Ovary (tissue), 9 donors: ENCODE results near the gene UPK2. TPM values are rescaled to one million over a fixed set of nuclear protein-coding genes. Genes with fewer than 3 reads are reported as not detected.

Experiments used
- DNase-seq, 5 donors: peaks; one replicate each; pipeline ENCODE4 v3.0.0-alpha.2; 2019 to 2020
- H3K27ac ChIP-seq, 2 donors: fragments of 200-600 bp; one replicate each; pipeline versions ENCODE4 v1.5.1 to v1.8.0; 2019 to 2022
- H3K27me3 ChIP-seq: fragments of 200-600 bp; one replicate; pipeline ENCODE4 v1.8.0; 2022
- H3K36me3 ChIP-seq: fragments of 200-600 bp; sonication (generic); one replicate; pipeline ENCODE4 v1.5.1; 2019
- H3K4me1 ChIP-seq: one replicate; pipeline ENCODE4 v1.8.1; 2013; ENCODE audit warnings: mild to moderate bottlenecking, moderate library complexity; ENCODE audit not compliant: insufficient read depth
- H3K4me3 ChIP-seq: fragments of 200-600 bp; sonication (generic); one replicate; pipeline ENCODE4 v1.5.1; 2017
- H3K9me3 ChIP-seq, 2 donors: fragments of 200-600 bp in 1 of 2; sonication (generic) in 1 of 2; one replicate each; pipeline versions ENCODE4 v1.5.1 to v1.8.1; 2013 to 2019; ENCODE audit warnings: mild to moderate bottlenecking in 1 of 2, moderate library complexity in 1 of 2
- CTCF ChIP-seq, 3 donors: fragments of 450-650 bp in 2 of 3; fragments of 200-600 bp in 1 of 3; IDR thresholded peaks; one replicate each; pipeline versions ENCODE4 v1.5.1 to v1.8.0; 2016 to 2022; ENCODE audit warnings: antibody characterized with exemption in 3 of 3, mild to moderate bottlenecking in 1 of 3
- EP300 ChIP-seq: sonication (generic); formaldehyde crosslinking; IDR thresholded peaks from one replicate; pipeline ENCODE4 v1.6.1; 2017; ENCODE audit warnings: antibody characterized with exemption
- POLR2A ChIP-seq: fragments of 450-650 bp; IDR thresholded peaks from one replicate; pipeline ENCODE4 v1.6.1; 2017; ENCODE audit warnings: antibody characterized with exemption, mild to moderate bottlenecking, moderate library complexity
- WGBS, 3 donors: extraction: QIAGEN DNeasy Blood & Tissue Kit in 1 of 3; methylation state at CpG; one replicate each; pipeline versions ENCODE4 v1.1.5 to v1.1.7; 2013 to 2017; 5-methylcytosine and 5-hydroxymethylcytosine counted together
- intact Hi-C, 4 donors: fragments of 100-400 bp; cut with DNase I; formaldehyde crosslinking; loops; one replicate each; pipeline versions ENCODE4 v1.11.0 to v1.15.1; 2022 to 2023
- polyA plus RNA-seq, 2 donors: library from polyadenylated mRNA; stranded (reverse); fragments of 200-250 nt in 1 of 2; fragments of 350-450 nt in 1 of 2; fragmentation: Illumina TruSeq in 1 of 2; extraction: RNeasy Lipid Tissue Mini Kit (QIAGEN cat#74804) in 1 of 2; gene quantifications; one replicate each; pipeline ENCODE4 v1.2.3, GENCODE V29; 2013 to 2014
- total RNA-seq, 7 donors: library from RNA; depleted of rRNA in 2 of 7; stranded (reverse); fragments of >200 nt in 2 of 7; fragmentation: NEBNext Ultra II Directional in 3 of 7; extraction: Animal tissue kit (Norgen Biotek cat#: 25700) in 3 of 7; gene quantifications; one replicate each; pipeline versions ENCODE4 v1.1.0 to v1.2.4, GENCODE V29; 2016 to 2023
- donor health status: DM: no; HTN: no; CAD: no; lungs with moderate emphysema.
- donor health status: DM: no; HTN: no; CAD: no.
- donor health status: Bipolar disorder and iron deficiency.
- donor health status: DM: yes; HTN: yes; CAD: no.
- donor health status: DM: no; HTN: no; CAD: no.
- donor health status: DM: yes; HTN: yes; CAD: no.

The UPK2 gene
- total and polyA plus RNA-seq, 9 donors: 0.13 TPM; not detected in 8

GRCh38 chr11:118939404-118939915, 16.6 kb upstream of the UPK2 start:
- Histone ChIP-seq H3K4me1 (no peaks in the 10 kb centered on the region), H3K27ac (no peak overlapping the region), H3K27me3 (no peaks in the 10 kb centered on the region), H3K9me3 (no peaks in the 10 kb centered on the region), H3K4me3 (no peak overlapping the region), H3K36me3 (no peaks in the 10 kb centered on the region)
- 51 to 57% (median 52%) methylated on average over 8 of the region's 8 CpGs for WGBS, 3 donors
- intact Hi-C loops: loop anchor here in 1 of 4 donors (5.0 kb wide), 1 partner anchor 37 kb away; no protein-coding TSS in a partner anchor
- TF ChIP-seq EP300 (no peak), CTCF (IDR thresholded peaks at IDR 0.05) (no peak), POLR2A (no peak)
- DNase-seq: no peak

GRCh38 chr11:118939953-118940598, 16.0 kb upstream of the UPK2 start:
- no peak for DNase-seq
- WGBS, 3 donors: 46 to 59% (median 50%) methylated on average over 13 of the region's 13 CpGs
- H3K9me3 ChIP-seq: no peaks in the 10 kb centered on the region
- no peak overlapping the region for H3K27ac ChIP-seq
- intact Hi-C loops: loop anchor here in 1 of 4 donors (5.0 kb wide), 1 partner anchor 38 kb away; no protein-coding TSS in a partner anchor
- no peaks in the 10 kb centered on the region for H3K36me3 ChIP-seq
- no peaks in the 10 kb centered on the region for H3K4me1 ChIP-seq
- no peaks in the 10 kb centered on the region for H3K27me3 ChIP-seq
- H3K4me3 ChIP-seq: no peak overlapping the region
- TF ChIP-seq CTCF (IDR thresholded peaks at IDR 0.05) (no peak), POLR2A (no peak), EP300 (no peak)

GRCh38 chr11:118947091-118947490, 9.0 kb upstream of the UPK2 start:
- no peak overlapping the region for H3K27ac ChIP-seq
- no peak for DNase-seq
- H3K27me3 ChIP-seq: no peaks in the 10 kb centered on the region
- no peak overlapping the region for H3K4me3 ChIP-seq
- intact Hi-C loops: no loop called here
- H3K9me3 ChIP-seq: no peaks in the 10 kb centered on the region
- no peaks in the 10 kb centered on the region for H3K4me1 ChIP-seq
- TF ChIP-seq POLR2A: no peak
- TF ChIP-seq CTCF (IDR thresholded peaks at IDR 0.05): no peak
- no peak for TF ChIP-seq EP300
- H3K36me3 ChIP-seq: no peaks in the 10 kb centered on the region
- 24 to 27% (median 27%) methylated on average over 2 of the region's 2 CpGs for WGBS, 3 donors

- Histone ChIP-seq H3K4me1 (no peaks in the 10 kb centered on the region), H3K4me3 (no peak overlapping the region), H3K9me3 (no peaks in the 10 kb centered on the region), H3K27ac (no peak overlapping the region), H3K27me3 (no peaks in the 10 kb centered on the region), H3K36me3 (no peaks in the 10 kb centered on the region)
- DNase-seq: no peak
- 27 to 41% (median 32%) methylated on average over 3 of the region's 3 CpGs for WGBS, 3 donors
- TF ChIP-seq POLR2A (no peak), EP300 (no peak), CTCF (IDR thresholded peaks at IDR 0.05) (no peak)
- intact Hi-C loops: no loop called here
Measured at GRCh38 chr11:118948000-118948399, 8.1 kb upstream of the UPK2 start.
